Amniotic stem cell (primary cell): ENCODE data around the gene MARK2.

Source experiments
- DNase-seq: peaks from one replicate; lab custom pipeline; 2025; lab: John Stamatoyannopoulos, UW

The MARK2 gene

DNA sequence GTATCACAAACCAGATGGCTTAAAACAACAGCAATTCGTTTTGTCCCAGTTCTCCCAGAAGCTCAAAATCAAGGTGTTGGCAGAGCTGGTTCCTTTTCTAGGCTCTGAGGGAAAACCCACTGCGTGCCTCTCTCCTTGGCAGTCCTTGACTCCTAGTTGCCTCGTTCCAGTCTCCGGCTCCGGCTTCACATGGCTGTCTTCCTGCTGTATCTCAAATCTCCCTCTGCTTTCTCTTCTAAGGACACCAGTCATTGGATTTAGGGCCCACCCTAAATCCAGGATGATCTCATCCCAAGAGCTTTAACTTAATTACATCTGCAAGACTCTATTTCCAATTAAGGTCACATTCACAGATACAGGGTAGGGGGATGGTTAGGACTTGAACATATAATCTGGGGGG is 90.7 kb downstream of the MARK2 start:
- no peak for DNase-seq

- no peak for DNase-seq
Observed at GRCh38 chr11:63931045-63931444, 92.1 kb downstream of the MARK2 start.

GRCh38 chr11:63931876-63932275 is 93.0 kb downstream of the MARK2 start:
- DNase-seq, result no peak

DNA sequence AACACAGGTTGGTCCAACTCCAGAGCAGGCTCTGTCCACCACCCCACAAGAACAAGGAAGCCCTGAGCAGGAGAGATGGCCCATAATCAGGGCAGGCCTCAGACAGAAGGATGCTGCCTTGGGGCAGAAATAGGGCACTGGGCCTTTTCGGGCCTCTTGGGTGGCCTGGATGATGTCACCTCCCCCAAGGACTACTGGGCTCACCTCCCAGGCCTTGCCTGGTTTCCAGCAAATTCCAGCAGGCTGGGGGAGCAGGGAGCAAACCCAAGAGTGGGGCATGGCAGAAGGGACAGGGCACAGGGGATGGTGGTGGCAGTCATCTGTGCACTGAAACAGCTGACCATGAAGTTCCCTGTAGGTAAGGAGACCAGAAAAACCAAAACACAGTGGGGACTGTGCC is 94.5 kb downstream of the MARK2 start:
- DNase-seq, result no peak

GRCh38 chr11:63937713-63938478 is 99.0 kb downstream of the MARK2 start:
- no peak for DNase-seq

GRCh38 chr11:63938479-63939396 is 99.8 kb downstream of the MARK2 start, which contains the start of gene NAA40:
NAA40 (plus strand) TSS chr11:63939002; CDS start chr11:63939097, 95 bp downstream.
- peak; percentile 77 for DNase-seq

GRCh38 chr11:63939397-63939891 is 100.5 kb downstream of the MARK2 start:
- DNase-seq, result no peak

DNA sequence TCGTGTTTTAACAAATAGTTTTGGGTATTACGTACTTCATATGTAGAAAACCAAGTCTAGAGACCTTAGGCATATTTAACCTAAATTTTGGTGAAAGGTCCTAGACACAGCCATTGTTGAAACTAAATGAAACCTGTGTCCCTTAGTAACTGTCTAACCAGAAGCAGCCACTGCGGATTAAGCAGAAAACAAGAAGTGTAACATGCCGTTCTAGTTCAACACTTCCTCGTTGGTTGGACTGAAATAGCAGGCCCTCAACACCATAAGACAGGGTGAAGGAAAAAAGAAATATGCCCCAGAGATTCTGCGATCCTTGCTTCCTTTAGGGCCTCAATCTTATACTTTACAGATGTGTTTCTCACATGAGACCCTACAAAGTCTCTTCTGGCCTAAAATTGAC is 101.9 kb downstream of the MARK2 start:
- no peak for DNase-seq

GRCh38 chr11:63941901-63942300 is 103.0 kb downstream of the MARK2 start:
- DNase-seq, result no peak

- no peak for DNase-seq
Observed at GRCh38 chr11:63942803-63943202, 103.9 kb downstream of the MARK2 start.

GRCh38 chr11:63944987-63945386 is 106.1 kb downstream of the MARK2 start:
- no peak for DNase-seq

GRCh38 chr11:63945477-63946163 is 106.7 kb downstream of the MARK2 start:
- DNase-seq, result no peak

DNA sequence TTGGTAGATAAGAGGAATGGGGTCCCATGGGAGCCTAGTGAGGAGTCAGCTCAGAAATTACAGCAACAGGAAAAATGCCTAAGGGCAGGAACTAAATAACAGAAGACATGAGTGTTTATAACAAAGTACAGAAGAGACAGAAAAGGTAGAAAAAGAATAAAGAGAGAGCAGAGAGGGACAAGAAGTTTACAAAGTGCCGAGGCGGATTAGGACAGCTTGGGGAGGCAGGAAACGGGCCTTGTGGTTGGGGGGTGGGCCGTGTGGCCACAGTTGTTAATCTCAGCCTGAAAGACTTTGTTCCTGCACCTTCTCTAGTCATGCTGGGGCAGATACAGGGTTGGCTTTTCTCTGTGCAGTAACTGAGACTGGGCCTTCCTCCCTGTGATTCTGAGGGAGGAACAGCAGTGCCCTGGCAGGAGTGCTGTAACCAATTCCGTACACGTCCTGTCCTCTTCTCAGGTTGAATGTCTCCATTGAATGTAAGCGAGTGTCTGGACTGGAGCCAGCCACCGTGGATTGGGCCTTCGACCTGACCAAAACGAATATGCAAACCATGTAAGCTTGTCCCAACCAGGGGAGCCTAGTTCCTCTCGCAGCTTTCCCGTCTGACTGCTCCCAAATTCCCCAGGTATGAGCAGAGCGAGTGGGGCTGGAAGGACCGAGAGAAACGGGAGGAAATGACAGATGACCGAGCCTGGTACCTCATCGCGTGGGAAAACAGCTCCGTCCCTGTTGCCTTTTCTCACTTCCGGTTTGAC is 113.0 kb downstream of the MARK2 start:
- no peak for DNase-seq

DNA sequence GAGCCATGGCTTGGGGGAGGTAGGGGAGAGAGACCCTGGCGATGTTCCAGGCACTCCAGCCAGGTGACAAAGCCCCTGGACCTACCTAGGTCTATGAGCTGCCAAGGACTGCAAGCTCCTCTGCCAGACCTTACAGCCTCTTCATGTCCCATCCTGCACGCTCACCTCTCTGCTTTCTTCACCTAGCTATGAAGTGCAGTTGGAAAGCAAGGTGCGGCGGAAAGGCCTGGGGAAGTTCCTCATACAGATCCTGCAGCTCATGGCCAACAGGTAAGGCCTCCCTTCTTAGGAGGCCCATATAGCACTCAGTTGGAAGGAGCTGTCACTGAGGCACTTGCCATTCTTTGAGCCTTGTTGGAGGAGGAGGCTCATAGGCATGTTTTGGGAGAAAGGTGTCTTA is 113.7 kb downstream of the MARK2 start:
- DNase-seq, result no peak

- DNase-seq, result no peak
Observed at GRCh38 chr11:63958008-63958407, 119.1 kb downstream of the MARK2 start.
